NAMALWA (cell line): Measurements from ENCODE around the gene SSH3.
A peak's percentile ranks its signal among the peaks of the same experiment; 100 is the strongest.

Experiments used
- DNase-seq: peaks from one replicate; pipeline ENCODE4 v3.0.0-alpha.2; 2015; ENCODE audit warnings: low spot score

The SSH3 gene

DNA sequence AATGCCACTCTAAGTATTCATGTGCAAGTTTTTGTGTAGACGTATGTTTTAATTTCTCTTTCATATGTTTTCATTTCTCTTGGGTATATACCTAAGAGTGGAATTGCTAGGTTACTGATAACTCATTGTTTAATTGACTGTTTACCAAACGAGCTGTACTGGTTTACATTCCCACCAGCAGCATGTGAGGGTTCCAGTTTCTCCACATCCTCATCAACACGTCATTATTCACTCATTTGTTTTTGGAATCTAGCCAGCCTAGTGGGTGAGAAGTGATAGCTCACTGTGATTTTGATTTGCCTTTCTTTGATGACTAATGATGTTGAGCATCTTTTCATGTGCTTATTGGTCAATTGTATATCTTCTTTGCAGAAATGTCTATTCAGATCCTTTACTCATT is 10.2 kb upstream of the SSH3 start:
- no peak for DNase-seq

DNA sequence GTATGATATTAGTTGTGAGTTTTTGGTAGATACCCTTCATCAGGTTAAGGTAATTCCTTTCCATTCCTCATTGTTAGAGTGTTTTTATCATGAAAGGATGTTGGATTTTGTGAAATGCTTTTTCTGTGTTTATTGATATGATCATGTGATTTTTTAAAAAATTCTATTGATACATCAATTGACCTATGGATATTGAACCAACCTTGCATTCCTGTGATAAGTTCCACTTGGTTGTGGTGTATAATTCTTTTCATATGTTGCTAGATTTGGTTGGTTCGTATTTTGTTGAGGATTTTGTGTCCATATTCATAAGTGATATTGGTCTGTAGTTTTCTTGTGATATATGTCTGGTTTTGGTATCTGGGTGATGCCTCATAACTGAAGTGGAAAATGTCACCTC is 7.5 kb upstream of the SSH3 start:
- no peak for DNase-seq

DNA sequence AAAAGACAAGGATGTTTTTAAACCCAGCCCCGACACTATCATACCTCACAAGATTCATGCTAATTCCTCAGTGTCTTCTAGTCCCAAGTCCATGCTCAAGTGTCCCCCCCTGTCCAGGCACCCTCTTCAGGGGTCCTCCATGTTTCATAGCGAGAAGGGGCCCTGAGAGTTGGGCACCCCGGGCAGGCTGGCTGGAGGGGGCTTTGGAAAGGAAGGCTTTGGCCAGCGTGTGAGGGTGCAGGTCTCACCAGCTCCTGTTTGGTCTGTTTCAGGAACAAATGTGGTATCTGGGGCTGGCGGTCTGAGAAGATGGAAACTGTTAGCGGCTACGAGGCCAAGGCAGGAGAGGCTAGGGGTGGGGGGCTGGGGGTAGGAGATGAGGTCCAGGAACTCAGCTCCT is 4.5 kb upstream of the SSH3 start:
- DNase-seq = no peak

DNA sequence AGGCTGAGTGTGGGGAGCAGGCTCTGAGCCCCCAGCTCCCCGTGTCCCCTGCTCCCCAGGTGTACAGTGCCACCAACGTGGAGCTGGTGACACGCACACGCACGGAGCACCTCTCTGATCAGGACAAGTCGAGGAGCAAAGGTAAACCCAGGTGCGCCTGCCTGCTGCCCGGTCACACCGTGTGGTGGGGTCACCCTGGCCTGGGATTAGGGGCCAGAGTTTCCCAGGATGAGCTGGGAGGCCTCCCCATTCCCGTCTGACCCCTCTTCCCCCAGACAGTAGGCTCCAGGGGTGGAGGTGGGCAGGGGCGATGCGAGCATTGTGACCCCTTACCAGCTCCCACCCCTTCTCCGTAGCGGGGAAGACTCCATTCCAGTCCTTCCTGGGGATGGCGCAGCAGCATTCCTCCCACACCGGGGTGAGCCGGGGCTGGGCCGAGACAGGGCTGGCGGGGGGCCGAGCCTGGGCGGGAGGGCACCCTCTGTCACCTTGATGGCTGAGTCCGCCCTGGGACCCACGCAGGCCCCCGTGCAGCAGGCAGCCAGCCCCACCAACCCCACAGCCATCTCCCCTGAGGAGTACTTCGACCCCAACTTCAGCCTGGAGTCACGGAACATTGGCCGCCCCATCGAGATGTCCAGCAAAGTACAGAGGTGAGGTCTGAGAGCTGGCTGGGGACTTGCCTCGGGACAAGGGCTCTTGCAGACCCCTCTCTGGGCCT is 3.7 kb upstream of the SSH3 start:
- DNase-seq = no peak

DNA sequence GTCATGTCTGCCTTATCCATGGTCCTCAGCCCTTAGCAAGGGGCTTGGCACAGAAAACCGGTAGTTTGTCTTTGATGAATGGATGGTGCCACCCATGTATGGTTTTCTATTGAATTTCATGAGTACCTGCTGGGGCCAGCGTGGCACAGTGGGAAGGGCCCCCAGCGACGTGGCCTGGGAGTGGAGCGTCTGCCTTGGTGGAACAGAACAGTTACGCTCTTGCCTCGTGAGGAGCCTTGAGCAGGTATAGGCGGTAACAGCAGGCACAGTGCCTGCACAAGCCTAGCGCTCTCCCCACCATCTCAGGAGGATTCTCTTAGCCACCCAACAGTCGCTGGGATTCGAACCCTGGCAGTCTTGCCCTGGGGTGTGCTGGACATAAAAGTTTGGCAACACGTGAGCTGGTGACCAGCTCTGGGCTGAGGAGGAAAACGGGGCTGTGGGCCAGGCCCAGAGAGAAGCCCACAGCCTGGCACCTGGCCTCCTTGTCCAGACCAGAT is 3.0 kb upstream of the SSH3 start:
- no peak for DNase-seq

DNA sequence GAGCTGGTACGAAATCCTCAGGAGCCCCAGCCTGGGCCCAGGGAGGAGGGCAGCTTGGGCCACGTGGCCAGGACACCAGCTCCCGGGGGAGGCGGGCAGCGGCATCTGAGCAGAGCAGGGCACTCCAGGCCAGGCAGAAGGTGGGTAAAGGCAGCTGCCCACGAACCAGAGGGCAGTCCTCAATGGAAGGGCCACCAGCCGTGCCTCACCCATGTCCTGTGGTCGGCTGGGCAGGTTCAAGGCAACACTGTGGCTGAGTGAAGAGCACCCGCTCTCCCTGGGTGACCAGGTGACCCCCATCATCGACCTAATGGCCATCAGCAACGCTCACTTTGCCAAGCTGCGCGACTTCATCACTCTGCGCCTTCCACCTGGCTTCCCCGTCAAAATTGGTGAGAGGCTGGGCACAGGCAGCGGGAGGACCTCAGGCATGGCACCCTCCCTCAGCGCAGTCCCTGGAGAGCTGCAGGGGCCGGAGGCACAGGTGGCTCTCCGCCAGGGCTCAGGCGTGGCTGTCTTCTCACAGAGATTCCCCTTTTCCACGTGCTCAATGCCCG is 2.5 kb upstream of the SSH3 start:
- no peak for DNase-seq

DNA sequence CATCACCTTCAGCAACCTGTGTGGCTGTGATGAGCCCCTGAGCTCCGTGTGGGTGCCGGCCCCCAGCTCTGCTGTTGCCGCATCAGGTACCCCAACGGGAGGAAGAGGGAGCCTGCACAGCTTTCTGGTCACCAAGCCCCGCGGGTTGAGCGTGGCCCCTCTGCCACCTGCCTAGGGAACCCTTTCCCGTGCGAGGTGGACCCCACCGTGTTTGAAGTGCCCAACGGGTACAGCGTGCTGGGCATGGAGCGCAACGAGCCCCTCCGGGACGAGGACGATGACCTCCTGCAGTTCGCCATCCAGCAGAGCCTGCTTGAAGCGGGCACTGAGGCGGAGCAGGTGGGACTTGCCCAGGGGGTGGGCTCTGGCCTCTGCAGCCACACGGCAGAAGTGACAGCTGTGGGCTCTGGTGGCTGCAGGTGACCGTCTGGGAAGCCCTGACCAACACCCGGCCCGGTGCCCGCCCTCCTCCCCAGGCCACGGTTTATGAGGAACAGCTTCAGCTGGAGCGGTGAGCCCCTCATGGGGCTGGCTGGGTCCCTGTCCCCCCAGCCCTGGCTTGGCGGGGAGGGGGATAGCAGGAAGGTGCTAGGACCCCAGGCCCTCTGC is 1.9 kb upstream of the SSH3 start:
- no peak for DNase-seq

DNA sequence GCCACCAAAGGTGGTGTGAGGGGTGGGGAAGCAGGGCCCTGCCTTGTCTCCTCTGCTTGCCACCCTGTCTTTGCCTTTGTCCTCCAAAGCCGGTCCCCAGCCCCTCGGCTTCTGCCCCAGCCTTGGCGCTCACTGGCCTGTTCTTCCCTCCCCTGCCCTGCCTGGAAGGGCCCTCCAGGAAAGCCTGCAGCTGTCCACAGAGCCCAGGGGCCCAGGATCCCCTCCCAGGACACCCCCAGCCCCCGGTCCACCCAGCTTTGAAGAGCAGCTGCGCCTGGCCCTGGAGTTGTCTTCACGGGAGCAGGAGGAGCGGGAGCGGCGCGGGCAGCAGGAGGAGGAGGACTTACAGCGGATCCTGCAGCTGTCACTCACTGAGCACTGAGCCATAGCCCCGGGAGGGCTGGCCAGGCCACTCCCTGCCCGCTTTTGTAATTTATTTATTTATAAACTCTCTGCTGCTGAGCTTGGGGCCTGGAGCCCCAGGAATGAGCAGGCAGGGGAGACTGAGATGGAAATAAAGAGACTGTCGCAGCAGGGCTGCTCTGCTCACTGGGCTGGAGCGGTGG is 1.3 kb upstream of the SSH3 start:
- no peak for DNase-seq

DNA sequence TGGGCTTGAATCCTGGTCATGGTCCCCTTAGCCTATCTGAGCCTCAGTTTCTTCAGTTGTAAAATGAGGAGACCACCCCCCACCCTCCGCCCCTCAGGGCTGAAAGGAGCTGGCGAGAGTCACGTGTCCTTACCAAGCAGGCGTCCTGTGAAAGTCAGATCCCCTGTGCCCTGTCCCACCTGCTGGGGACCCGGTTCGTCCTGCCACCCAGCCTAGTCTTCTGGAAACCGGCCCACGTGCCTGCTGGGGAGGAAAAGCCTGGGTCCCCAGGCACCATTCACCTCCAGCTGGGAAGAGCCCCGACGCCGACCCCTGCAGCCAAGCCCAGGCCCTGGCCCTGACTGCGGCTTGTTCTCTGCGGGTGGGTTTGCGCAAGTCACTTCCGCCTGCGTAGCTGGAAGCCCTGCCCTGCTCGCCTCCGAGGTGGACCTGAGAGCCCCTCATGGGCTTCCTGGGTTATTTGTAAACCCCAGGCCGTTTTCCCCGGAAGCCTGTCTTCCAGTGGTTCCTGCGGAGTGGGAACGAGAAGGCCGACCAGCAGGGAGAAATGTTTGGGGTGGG is 679 bp upstream of the SSH3 start:
- DNase-seq = no peak

DNA sequence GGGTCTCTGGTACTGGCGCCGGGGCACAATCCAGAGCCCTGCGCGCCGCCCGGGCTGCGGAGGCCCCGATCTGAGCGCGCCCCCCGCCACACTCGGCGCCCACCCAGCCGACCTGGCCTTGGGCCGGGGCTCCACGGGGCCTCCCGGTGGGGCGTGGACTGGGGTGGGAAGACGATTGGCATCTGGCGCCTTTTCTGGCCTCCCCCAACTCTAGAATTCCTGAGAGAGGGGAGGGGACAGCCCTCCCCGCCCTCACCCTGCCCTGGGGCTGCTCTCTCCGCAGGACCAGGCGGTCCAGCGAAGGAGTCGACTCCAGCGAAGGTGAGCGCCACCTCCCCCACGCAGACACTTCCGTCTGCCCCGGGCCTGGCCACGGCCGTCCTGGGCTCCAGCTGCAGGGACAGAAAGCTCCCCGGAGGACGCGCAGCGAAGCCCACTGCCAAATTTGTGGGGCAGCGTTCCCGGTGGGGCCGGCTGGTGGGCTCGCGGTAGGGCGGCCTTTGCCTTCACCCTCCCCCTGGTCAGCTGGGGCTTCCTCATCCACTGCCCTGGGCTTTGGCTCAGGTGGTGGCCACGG is 593 bp downstream of the SSH3 start:
- DNase-seq = no peak

DNA sequence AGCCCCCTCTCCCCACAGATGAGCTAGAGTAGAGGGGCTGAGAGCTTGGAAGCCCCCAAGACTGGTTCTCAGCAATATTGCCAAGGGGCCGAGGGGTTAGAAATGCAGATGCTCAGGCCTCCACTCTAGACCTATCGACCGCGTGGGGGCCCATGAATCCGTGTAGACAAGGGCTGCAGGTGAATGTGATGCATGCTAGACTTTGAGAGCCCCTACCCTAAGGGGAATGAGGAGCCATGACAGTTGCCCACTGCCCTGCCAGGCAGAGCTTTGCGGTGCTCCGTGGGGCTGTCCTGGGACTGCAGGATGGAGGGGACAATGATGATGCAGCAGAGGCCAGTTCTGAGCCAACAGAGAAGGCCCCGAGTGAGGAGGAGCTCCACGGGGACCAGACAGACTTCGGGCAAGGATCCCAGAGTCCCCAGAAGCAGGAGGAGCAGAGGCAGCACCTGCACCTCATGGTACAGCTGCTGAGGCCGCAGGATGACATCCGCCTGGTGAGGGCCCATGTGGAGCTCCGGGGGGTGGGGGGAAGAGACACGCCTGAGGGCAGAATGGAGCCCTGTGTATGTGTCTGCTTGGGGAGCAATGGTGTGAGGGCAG is 1.3 kb downstream of the SSH3 start:
- DNase-seq = no peak

DNA sequence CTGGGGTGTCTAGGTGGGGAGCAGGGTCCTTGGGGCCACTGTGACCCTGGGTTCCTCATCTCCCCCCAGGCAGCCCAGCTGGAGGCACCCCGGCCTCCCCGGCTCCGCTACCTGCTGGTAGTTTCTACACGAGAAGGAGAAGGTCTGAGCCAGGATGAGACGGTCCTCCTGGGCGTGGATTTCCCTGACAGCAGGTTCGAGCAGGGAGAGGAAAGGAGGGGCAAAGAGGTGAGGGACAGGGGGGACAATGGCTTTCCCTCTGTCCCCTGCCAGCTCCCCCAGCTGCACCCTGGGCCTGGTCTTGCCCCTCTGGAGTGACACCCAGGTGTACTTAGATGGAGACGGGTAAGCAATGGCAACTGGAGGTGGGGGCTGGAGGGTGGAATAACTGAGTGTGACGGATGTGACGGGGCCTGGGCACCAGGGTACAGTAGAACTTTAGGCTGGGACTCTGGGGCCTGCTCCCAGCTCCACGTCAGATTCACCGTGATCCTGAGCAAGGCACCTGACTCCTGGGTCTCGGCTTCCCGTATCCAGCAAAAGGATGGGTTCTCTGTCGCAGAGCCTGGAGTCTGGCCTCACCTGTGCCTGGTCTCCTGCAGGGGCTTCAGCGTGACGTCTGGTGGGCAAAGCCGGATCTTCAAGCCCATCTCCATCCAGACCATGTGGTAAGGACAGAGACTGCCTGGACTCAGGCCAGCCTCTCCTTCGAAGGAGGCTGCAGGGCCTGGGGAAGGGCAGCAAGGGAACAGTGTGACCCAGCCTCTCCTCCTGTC is 3.6 kb downstream of the SSH3 start:
- no peak for DNase-seq

DNA sequence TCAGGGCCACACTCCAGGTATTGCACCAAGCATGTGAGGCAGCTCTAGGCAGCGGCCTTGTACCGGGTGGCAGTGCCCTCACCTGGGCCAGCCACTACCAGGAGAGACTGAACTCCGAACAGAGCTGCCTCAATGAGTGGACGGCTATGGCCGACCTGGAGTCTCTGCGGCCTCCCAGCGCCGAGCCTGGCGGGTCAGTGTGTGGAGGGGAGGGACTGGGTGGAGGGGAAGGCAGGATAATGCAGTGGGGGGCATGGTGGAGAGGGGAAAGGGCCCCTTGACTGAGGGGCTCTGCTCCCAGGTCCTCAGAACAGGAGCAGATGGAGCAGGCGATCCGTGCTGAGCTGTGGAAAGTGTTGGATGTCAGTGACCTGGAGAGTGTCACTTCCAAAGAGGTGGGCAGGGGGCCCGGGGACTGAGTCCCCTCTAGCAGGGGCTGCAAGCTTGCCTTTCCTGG is 4.2 kb downstream of the SSH3 start:
- no peak for DNase-seq

DNA sequence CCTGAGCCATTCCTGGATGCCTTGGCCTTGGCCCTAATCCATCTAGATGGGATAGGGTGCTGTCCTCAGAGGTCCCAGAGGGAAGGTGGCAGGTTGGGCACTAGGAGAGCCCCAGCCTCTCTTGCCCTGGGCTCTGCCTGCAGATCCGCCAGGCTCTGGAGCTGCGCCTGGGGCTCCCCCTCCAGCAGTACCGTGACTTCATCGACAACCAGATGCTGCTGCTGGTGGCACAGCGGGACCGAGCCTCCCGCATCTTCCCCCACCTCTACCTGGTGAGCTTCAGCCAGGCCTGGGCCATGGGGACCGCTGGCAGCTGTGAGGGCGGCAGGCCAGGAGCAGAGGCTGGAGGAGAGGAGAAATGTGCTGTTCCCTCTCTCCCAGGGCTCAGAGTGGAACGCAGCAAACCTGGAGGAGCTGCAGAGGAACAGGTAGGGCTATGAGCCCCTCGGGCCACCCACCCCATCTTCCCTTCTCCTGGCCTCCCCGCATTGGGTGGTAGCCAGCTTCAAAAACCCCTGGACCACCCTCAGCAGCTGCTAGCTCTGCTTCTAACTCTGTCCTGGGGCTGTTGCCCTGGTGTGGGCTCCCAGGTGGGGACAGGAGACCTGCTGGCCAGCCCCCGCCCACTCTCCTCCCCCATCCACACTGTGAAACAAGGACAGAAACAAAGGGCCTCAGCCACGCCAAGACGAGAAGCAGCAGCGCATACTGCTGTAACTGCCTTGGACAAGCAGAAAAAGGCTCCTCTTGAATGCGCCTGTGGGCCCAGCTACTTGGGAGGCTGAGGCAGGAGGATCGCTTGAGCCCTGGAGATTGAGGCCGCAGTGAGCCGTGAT is 4.9 kb downstream of the SSH3 start:
- DNase-seq = no peak

DNA sequence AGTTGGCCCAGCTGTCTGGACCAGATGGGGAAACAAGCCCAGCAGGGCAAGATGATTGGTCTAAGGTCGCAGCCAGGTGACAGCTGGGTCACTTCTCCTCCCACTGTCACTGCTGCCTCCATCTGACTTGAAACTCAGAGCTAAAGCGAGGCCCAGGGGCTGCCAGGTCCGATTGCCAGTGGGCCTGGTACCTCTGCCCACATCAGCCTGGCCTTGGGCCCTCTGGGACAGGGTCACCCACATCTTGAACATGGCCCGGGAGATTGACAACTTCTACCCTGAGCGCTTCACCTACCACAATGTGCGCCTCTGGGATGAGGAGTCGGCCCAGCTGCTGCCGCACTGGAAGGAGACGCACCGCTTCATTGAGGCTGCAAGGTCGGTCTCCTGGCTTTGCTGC is 5.8 kb downstream of the SSH3 start:
- DNase-seq = peak; percentile 41

DNA sequence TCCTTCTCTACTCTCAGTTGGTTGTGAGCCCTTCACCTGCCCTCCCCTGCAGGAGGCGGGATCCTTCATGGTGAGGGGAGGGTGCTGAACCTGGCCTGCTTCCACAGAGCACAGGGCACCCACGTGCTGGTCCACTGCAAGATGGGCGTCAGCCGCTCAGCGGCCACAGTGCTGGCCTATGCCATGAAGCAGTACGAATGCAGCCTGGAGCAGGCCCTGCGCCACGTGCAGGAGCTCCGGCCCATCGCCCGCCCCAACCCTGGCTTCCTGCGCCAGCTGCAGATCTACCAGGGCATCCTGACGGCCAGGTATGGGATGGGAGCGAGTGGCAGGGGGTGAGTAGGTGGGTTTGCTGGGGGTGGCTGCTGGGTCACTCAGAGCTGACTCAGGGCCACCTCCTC is 6.3 kb downstream of the SSH3 start:
- no peak for DNase-seq

DNA sequence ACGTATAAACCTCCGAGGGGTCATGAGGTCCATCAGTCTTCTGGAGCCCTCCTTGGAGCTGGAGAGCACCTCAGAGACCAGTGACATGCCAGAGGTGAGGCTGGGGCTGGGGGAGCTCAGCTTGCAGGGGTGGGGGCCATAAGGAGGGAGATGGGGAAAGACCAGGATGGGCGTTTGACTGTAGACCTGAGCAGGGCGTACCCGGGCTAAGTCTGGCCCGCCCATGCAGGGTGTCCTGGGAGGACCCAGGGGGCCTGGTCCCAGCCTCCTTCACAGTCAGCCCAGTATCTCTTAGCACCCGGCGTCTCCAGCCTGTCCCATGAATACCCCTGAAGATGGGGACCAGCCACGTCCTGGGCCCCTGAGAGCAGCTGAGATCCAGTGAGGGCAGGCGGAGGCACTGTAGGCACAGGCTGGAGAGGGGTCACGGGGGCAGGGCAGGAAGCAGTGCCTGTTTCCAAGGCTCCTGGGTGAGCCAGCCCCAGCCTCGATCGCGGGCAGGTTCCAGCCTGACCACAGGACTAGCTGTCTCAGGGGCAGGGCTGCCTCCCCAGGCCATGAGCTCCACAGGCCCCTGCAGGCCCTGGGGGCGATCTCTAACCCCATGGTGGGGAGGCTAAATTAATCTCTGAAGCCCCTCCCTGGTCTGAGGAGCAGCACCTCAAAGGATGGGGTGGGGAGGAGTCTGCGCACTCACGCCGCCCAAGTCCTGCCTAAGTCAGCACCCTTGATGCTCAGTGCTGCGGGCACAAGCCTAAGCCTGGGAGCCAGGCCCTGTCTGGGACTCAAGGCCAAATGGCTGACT is 7.1 kb downstream of the SSH3 start:
- DNase-seq = no peak

DNA sequence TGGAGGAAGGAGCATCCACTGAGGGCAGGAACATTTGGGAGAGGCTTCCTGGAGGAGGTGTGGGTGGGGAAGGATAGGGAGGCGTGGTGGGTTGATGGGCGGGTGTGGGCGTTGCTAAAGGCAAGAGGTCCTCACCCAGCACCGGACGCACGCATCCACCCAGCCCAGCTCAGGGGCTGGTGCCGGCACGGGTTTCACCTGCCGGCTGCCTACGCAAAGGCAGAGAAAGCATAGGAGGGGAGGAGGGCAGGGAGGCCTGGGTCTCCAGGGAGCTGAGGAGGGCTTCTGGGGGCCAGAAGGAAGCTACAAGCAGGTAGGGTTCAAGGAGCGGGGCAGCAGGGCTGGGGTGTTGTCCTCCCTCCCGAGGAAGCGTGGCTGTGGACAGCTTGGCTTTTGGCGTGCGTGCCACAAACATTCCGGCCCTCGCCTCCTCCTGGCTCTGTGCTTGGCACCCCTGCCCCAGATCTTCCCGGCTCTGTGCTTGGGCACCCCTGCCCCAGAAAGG is 7.8 kb downstream of the SSH3 start:
- no peak for DNase-seq

DNA sequence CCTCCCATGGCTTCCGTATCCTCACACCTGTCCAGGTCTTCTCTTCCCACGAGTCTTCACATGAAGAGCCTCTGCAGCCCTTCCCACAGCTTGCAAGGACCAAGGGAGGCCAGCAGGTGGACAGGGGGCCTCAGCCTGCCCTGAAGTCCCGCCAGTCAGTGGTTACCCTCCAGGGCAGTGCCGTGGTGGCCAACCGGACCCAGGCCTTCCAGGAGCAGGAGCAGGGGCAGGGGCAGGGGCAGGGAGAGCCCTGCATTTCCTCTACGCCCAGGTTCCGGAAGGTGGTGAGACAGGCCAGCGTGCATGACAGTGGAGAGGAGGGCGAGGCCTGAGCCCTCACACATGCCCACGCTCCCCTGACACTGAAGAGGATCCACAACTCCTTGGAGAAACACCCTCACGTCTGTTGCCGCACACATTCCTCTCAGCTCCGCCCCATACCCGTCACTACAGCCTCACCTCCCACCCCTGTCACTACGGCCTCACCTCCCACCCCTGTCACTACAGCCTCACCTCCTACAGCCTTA is 8.3 kb downstream of the SSH3 start:
- DNase-seq = no peak
